ENCODE data around the gene OR2T8.

Gene OR2T8

DNA sequence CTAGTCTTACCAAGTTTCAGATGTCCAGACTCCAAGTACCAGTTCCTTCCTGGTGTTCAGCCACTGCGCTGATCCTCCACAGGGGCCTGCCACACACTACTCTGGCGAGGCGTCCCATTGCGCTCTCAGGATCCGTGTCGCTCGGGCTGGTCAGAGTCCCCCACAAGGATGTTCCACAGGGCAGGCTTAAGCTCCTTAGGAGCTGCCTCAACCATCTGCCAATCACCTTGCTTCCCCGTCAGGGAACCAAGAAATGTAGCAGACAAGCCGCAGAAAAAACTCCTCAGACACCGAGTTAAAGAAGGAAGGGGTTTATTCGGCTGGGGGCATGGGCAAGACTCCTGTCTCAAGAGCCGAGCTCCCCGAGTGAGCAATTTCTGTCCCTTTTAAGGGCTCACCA lies 14.9 kb upstream of the OR2T8 start:
- H3K4me3 ChIP-seq (ENCODE audit: low read depth, low read length), result no peak overlapping the region
- TF ChIP-seq, protein P1, sequence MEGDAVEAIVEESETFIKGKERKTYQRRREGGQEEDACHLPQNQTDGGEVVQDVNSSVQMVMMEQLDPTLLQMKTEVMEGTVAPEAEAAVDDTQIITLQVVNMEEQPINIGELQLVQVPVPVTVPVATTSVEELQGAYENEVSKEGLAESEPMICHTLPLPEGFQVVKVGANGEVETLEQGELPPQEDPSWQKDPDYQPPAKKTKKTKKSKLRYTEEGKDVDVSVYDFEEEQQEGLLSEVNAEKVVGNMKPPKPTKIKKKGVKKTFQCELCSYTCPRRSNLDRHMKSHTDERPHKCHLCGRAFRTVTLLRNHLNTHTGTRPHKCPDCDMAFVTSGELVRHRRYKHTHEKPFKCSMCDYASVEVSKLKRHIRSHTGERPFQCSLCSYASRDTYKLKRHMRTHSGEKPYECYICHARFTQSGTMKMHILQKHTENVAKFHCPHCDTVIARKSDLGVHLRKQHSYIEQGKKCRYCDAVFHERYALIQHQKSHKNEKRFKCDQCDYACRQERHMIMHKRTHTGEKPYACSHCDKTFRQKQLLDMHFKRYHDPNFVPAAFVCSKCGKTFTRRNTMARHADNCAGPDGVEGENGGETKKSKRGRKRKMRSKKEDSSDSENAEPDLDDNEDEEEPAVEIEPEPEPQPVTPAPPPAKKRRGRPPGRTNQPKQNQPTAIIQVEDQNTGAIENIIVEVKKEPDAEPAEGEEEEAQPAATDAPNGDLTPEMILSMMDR (IDR thresholded peaks at IDR 0.05; ENCODE audit: control insufficient read depth, extremely low read depth, insufficient read depth), result no peak
- DNase-seq (ENCODE audit: low read depth), result no peak

DNA sequence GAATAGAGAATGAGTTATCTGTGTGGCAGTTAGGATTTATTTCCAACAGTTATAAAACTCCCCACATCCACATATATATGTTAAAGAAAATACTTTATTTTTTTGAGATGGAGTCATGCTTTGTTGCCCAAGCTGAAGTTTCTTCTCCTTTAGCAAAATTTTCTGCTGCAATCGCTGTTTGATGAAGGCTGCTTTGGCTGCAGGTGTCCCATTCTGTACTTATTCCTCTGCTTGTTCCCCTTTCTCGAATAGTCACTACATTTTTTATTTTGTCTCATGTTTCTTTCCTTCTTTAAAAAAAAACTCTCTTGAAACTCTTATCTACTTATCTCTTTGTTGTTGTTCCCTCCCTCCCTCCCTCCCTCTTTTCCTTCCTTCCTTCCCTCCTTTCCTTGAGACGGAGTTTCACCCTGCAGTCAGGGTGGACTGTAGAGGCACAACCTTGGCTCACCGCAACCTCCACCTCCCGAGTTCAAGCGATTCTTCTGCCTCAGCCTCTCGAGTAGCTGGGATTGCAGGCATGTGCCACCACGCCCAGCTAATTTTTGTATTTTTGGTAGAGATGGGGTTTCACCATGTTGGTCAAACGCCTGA lies 14.0 kb upstream of the OR2T8 start:
- DNase-seq (ENCODE audit: low read depth), result no peak
- H3K4me3 ChIP-seq (ENCODE audit: low read depth, low read length), result no peak overlapping the region
- TF ChIP-seq, protein P1 (IDR thresholded peaks at IDR 0.05; ENCODE audit: control insufficient read depth, extremely low read depth, insufficient read depth), result no peak

DNA sequence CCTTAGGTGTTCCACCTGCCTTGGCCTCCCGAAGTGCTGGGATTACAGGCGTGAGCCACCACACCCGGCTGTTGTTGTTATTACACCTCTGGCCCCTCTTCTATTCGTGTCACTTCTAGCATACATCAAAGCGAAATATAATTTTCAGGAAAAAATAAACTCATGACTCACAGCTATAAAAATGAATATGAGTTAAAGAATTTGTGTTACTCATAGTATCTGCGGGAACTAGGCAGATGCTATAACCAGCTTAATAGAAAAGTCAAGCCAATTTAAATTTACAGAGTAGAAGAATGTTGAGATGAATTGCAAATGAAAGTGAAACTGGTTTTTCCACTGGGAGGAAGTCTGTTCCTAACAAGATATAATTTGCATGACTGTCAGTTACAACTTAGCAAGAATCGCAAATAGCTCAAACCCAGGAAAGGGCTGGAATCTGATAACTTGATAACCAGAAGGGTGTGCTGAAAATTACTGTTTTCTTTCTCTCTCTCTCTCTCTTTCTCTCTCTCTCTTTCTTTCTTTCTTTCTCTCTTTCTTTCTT lies 13.5 kb upstream of the OR2T8 start:
- no peak for DNase-seq (ENCODE audit: low read depth)
- TF ChIP-seq, protein P1 (IDR thresholded peaks at IDR 0.05; ENCODE audit: control insufficient read depth, extremely low read depth, insufficient read depth), result no peak

DNA sequence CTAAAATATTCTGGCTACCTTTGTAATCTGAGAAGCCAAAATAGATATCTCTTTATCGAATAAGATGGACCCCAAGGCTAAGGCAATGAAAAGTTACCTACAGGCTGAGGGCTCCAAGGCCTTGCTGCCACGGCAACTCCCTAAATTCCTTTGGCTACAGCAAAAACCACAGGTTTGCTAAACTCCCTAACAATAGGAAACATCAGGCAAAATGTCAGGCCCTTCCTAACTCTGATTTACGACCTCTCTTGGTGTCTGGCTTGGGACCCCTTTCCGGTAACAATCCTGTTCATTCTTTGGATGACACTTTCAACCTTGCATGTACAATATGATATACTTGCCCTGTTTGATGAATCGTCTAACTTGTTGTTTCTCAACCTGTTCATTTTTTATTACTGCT lies 11.3 kb upstream of the OR2T8 start:
- TF ChIP-seq, protein P1 (IDR thresholded peaks at IDR 0.05; ENCODE audit: control insufficient read depth, extremely low read depth, insufficient read depth), result no peak
- no peak for DNase-seq (ENCODE audit: low read depth)
- no peak overlapping the region for H3K4me3 ChIP-seq (ENCODE audit: low read depth, low read length)

More for the DNA sequence above, 13.5 kb upstream of the OR2T8 start:
- no peak overlapping the region for H3K4me3 ChIP-seq (ENCODE audit: low read depth, low read length)

DNA sequence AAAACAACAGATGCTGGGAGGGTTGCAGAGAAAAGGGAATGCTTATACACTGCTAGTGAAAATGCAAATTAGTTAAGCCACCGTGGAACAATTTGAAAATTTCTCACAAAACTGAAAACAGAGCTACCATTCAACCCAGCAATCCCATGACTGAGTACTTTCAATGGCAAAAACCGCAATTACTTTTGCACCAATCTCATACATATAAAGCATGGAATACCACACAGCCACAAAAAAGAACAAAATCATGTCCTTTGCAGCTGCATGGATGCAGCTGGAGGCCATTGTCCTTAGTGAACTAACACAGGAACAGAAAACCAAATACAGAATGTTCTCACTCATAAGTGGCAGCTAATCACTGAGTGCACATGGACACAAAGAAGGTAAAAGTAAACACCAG lies 6.3 kb upstream of the OR2T8 start:
- TF ChIP-seq, protein P1 (IDR thresholded peaks at IDR 0.05; ENCODE audit: control insufficient read depth, extremely low read depth, insufficient read depth), result no peak
- no peak for DNase-seq (ENCODE audit: low read depth)
- H3K4me3 ChIP-seq (ENCODE audit: low read depth, low read length), result no peak overlapping the region

DNA sequence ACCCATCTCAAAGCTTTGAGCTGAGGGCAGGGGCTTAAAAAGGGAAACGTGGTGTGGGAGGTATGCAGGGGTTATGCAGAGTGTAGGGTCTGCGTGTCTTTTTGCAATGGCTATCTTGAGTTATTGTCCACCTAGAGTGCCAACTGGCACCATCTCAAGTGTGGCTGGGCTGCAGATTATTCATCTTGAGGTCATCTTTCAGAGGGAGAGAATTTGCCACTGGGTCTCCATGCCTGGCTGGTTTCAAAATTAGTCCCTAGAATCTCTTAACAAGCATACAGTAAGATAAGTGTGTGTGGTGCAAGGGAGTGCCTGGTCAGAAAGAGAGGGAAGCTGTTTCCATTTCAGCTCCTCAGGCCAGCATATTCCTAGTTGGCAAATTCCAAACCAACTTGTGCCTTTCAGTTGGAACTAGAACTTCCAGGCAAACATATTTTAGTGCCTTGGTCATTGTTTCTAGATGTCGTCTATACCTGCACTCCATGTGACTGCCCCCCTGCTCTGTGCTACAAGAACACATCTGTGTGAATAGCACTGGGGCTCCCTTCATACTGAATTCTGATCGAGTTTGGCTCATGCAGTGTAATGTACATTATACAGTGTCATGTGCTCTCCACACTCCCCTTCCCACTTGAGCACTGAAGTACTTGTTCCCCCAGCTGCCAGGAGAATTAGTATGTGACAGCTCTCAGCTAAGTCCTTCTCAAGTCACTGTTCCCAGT lies 5.0 kb upstream of the OR2T8 start:
- TF ChIP-seq, protein P1 (IDR thresholded peaks at IDR 0.05; ENCODE audit: control insufficient read depth, extremely low read depth, insufficient read depth), result no peak
- no peak overlapping the region for H3K4me3 ChIP-seq (ENCODE audit: low read depth, low read length)
- DNase-seq (ENCODE audit: low read depth), result no peak
